ENCODE measurements around the gene INO80B.
"Not testable (repeated sequence)": the region's sequence is repeated elsewhere in the genome, so short reads cannot be mapped to it uniquely, and the experiment has no call there.

The INO80B gene

DNA sequence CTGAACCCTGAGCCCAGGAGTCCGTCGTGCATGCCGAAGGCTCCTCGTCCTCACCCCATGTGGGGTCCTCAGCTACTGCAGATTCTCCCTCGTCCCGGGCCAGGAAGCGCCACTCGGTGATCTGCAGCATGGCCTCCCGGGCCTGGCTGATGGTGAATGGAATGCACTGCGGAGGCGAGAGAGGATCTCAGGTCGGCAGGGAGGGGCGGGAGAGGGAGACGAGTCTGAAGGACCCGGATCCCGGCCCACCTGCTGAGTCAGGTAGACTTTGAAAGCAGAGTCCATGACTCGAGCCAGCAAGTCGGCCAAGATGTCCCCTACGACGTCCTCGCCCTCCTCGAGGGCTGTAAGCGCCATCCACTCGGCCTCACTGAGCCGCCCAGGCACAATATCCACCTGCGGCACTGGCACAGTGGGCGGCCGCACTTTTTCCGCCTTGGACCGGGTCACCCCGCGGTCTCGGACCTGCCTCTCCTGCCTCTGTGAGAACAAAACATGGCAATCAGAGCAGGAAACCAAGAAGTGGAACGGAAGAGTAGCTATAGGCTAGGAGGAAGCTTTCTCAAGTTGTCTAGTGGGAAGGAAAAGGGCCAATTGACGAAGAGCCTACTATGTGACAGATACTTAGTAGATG lies 39.0 kb upstream of the INO80B start:
- no peak for DNase-seq (ENCODE audit: low read depth)
- peak overlapping the region; percentile 62 for H3K4me3 ChIP-seq (ENCODE audit: low read depth, low read length)
- TF ChIP-seq CTCF (conservative IDR thresholded peaks at IDR 0.05; ENCODE audit: low read depth, low read length), result no peak

DNA sequence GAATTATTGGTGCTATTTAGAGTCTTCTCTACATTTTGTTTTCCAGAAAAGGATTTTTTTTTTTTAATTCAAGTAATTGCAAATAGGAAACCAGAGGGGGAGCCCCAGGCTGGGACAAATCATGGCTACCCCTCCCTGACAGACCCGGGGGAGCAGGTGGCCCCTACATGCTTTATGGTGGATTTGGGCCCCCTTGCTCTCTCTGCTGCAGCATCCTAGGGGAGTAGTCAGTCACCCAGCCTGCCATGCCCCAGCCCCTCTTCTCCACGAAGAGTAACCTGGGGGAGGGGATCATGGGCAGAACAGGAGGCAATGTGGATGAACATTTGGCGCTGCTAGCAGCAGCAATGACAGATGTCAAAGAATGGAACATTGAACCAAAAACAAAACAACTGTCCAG lies 38.1 kb upstream of the INO80B start:
- no peak overlapping the region for H3K4me3 ChIP-seq (ENCODE audit: low read depth, low read length)
- no peak for DNase-seq (ENCODE audit: low read depth)
- peak; percentile 27 for TF ChIP-seq CTCF (conservative IDR thresholded peaks at IDR 0.05; ENCODE audit: low read depth, low read length)

DNA sequence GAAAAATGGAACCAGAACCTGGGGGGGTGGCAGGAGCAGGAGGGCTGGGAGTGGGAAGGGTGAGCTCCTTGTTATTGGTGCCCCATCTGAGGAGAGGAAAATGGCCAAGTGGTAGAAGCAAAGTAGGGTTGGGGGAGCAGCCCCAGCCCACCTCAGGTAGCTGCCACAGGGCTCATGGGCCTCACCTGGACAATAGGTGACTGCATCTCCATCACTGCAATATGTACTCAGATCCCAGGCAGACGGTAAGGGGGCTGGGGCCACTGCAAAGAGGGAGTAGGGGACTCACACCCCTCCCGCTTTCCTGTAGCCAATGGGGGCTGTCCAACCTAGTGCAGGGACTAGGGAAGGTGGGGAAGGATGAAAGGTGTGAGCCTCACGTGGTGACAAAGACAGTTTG lies 37.7 kb upstream of the INO80B start:
- no peak for TF ChIP-seq CTCF (conservative IDR thresholded peaks at IDR 0.05; ENCODE audit: low read depth, low read length)
- DNase-seq (ENCODE audit: low read depth), result no peak
- no peak overlapping the region for H3K4me3 ChIP-seq (ENCODE audit: low read depth, low read length)

DNA sequence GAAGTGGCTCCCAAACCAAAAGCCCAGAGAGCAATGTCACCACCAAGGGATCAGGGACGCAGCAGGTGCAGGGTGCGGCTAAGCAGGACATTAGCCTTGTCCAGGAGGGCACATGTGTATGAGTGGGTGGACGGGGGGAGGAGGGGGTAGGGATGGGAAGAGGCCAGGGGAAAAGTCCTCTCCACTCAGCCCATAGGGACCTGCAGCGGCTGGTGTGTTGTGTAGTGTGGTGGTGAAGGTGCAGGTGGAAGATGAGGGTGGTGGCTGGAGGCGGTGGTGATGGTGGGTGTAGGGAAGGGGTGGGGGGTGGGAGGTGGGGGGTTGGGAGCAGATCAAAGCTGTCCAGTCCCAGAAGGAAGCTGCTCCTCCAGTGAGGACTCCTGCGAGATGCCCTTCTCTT lies 37.1 kb upstream of the INO80B start:
- H3K4me3 ChIP-seq (ENCODE audit: low read depth, low read length), result no peak overlapping the region
- no peak for DNase-seq (ENCODE audit: low read depth)
- no peak for TF ChIP-seq CTCF (conservative IDR thresholded peaks at IDR 0.05; ENCODE audit: low read depth, low read length)

GRCh38 chr2:74418312-74418711 lies 36.6 kb upstream of the INO80B start:
- no peak for DNase-seq (ENCODE audit: low read depth)
- H3K4me3 ChIP-seq (ENCODE audit: low read depth, low read length), result no peak overlapping the region
- no peak for TF ChIP-seq CTCF (conservative IDR thresholded peaks at IDR 0.05; ENCODE audit: low read depth, low read length)

DNA sequence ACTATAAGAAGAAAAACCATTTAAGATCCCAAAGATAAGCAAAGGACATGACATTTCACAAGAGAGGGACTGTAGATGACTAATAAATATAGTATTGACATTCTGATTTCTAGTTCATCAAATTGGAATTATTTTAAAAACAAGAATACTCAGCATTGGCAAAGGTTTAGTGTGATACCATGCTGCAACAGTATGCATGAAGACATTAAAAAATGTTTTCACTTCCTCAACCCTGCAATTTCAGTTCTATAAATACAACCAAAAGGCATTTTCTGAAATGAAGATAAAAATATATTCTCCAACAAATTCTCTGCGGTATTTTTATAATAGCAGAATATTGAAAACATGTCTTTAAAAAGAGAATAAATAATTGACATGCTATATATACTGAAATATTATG lies 35.5 kb upstream of the INO80B start:
- DNase-seq (ENCODE audit: low read depth), result no peak
- TF ChIP-seq CTCF (conservative IDR thresholded peaks at IDR 0.05; ENCODE audit: low read depth, low read length), result no peak
- H3K4me3 ChIP-seq (ENCODE audit: low read depth, low read length), result no peak overlapping the region

GRCh38 chr2:74420006-74420405 lies 34.9 kb upstream of the INO80B start:
- DNase-seq (ENCODE audit: low read depth), result no peak
- H3K4me3 ChIP-seq (ENCODE audit: low read depth, low read length), result no peak overlapping the region
- no peak for TF ChIP-seq CTCF (conservative IDR thresholded peaks at IDR 0.05; ENCODE audit: low read depth, low read length)

- DNase-seq (ENCODE audit: low read depth); H3K4me3 ChIP-seq (ENCODE audit: low read depth, low read length): not testable (repeated sequence)
Observed at GRCh38 chr2:74420443-74421103, 34.3 kb upstream of the INO80B start.

All from choroid plexus epithelial cell (primary cell).